Fibroblast of upper back skin (primary cell): ENCODE measurements around the gene TUFT1.
"Not testable (repeated sequence)": the region's sequence is repeated elsewhere in the genome, so short reads cannot be mapped to it uniquely, and the experiment has no call there.

Experiments used
- DNase-seq: peaks from one replicate; pipeline ENCODE4 v3.0.0-alpha.2; 2013

TUFT1 gene

GRCh38 chr1:151512801-151513625, 27.1 kb upstream of the TUFT1 start:
- no peak for DNase-seq

DNA sequence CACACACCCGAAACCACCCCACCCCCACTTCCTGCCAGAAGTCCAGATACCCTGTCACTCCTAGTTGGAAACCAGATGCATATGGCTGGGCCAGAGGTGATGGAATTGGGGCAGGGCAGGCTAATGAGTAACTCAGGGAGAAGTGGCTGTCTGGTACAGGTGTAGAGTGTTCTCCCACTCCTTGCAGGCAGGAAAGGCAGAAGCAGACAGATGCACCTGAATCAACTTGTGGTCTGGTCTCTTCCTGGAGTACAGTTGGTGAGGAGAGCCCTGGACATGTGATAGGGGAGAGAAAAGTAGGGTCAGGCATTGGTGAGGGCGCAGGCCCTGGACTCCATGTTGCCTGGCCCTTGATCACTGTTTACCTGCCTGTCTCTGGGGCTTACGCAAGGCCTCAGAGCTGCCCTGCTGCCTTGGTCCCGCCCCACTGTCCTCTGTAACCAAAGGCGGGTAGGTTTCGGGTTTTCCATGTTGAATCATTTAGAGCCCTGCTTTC, 26.4 kb upstream of the TUFT1 start:
- no peak for DNase-seq

GRCh38 chr1:151514366-151514765, 25.7 kb upstream of the TUFT1 start:
- no peak for DNase-seq

DNA sequence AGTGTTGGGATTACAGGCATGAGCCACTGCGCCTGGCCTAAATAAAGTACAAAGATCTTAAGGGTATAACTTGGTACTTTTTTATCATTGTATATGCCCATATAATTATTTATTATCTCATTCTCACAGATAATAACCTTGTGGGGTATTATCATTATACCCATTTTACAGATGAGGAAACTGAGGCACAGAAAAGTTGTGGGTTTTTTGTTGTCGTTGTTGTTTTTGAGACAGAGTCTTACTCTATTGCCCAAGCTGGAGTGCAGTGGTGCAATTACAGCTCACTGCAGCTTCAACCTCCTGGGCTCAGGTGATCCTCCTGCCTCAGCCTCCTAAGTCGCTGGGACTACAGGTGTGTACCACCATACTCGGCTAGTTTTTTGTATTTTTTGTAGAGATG, 24.8 kb upstream of the TUFT1 start:
- DNase-seq: no peak

DNA sequence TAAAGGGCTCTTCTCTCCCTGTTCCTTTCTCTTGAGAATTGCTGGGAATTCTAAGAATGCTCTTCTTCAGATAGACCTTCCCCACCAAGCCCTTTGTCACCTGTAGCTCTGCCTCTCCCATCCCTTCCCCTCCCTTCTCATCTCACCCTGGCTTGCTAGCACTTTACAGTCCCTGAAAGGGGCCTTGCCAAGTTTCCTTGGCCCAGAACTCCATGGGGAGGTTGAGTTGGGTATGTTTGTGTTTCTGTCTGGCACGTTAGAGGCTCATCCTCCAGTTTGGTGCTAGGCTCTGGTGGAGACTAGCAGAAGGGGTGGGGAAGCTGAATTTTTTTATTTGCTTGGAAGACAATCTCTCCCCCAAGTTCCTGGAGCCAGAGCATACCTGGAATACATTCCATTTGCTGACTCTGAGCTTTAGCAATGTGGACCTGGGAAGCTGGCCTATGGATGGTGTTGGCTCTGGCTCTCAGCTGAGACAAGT, 24.0 kb upstream of the TUFT1 start:
- no peak for DNase-seq

DNA sequence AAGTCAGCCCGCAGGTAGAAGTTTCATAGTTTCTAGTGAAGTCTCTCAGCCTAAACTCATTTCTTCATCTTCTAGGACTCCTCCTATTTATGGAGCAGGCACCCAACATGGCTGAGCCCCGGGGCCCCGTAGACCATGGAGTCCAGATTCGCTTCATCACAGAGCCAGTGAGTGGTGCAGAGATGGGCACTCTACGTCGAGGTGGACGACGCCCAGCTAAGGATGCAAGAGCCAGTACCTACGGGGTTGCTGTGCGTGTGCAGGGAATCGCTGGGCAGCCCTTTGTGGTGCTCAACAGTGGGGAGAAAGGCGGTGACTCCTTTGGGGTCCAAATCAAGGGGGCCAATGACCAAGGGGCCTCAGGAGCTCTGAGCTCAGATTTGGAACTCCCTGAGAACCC, 21.7 kb upstream of the TUFT1 start:
- DNase-seq: no peak

- no peak for DNase-seq
Observed at GRCh38 chr1:151518936-151519335, 21.2 kb upstream of the TUFT1 start.

DNA sequence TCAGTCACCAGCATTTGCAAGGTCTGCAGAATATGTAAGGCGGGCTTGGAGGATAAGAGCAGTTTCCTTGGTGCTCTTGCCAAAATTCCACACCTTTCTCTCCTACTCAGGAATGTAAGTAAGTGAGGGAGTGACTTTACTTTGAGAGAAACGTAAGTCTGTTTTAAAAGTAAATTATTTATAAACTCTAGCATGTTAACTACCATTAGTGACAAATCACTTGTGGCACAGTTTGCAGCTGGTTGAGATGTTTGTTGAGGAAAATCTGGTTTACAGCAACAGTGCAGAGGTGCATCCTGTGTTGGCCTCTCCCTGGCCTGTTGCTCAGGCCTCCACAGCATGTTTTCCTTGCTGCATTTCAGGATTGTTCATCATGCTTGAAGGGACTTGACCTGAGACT, 20.4 kb upstream of the TUFT1 start:
- DNase-seq: no peak

GRCh38 chr1:151520359-151520758, 19.8 kb upstream of the TUFT1 start:
- DNase-seq: no peak

- not testable (repeated sequence) for DNase-seq
Observed at GRCh38 chr1:151522427-151522826, 17.7 kb upstream of the TUFT1 start.

DNA sequence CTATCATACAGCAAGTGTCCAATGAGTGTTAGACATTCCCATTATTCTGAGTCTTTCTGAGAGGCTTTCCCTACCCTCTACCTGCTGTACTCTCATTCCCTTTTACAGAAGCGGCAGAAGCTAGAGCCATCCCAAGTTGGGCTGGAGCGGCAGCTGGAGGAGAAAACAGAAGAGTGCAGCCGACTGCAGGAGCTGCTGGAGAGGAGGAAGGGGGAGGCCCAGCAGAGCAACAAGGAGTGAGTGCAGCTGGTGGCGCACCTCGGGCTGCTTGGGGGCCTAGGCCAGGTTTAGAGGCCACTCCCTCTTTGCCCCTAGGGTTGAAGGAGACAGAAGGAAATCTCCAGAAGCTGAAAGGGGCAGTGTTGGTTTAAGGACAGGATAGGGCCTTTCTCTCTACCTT, 16.8 kb upstream of the TUFT1 start:
- DNase-seq: no peak

DNA sequence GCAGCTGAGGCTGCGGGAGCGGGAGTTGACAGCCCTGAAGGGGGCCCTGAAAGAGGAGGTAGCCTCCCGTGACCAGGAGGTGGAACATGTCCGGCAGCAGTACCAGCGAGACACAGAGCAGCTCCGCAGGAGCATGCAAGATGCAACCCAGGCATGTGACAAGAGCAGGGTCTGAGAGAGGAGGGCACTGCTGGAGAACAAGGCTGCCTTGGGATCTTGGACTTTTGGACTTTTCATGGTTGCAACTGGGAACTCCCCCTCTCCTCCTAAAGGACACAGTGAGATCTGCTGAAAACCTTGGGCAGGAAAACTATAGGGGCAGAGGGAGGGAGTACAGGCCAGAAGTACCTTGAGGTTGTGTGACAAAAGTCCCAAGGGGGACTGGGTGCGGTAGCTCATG, 15.4 kb upstream of the TUFT1 start:
- DNase-seq: no peak

- DNase-seq: no peak
Observed at GRCh38 chr1:151526735-151527525, 13.2 kb upstream of the TUFT1 start.

- no peak for DNase-seq
Observed at GRCh38 chr1:151529211-151529702, 10.9 kb upstream of the TUFT1 start.

- no peak for DNase-seq
Observed at GRCh38 chr1:151529781-151530180, 10.3 kb upstream of the TUFT1 start.

GRCh38 chr1:151530461-151530860, 9.6 kb upstream of the TUFT1 start:
- no peak for DNase-seq

- DNase-seq: no peak
Observed at GRCh38 chr1:151533870-151534269, 6.2 kb upstream of the TUFT1 start.

GRCh38 chr1:151534662-151535278, 5.3 kb upstream of the TUFT1 start:
- DNase-seq: peak; percentile 73

DNA sequence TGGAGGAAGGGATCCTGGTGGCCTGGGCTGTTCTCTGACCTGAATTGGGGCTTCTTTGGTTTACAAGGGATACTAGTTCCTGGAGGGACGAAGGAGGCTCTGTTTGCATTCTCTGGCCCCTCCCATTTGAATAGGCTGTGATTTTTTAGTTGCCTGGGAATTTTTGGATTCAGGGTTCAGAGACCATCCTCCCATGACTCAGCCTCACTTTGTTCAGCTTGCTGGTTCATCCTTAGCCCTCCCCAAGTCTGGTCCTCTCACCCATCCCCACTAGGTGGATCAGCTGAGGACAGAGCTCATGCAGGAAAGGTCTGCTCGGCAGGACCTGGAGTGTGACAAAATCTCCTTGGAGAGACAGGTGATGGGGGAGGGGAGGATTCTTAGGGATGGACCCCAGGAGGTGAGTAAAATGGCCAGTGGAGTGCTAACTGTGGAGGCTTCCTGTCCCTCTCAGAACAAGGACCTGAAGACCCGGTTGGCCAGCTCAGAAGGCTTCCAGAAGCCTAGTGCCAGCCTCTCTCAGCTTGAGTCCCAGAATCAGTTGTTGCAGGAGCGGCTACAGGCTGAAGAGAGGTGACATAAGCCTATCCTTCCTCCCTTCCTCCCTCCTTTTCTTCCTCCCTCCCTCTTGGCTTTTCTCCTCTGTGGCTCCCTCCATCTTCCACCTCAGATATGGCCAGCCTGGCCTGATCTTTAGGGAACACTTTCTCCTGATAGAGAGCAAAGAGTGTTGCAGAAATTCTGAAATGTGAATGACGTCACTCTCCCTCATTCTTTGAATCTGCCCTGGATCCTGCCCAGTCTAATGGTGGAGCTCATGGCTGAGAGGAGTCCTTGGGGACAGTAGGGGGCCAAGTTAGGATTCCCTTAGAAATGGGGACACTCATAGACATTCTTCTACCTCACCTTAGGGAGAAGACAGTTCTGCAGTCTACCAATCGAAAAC, 4.5 kb upstream of the TUFT1 start:
- peak; percentile 48 for DNase-seq

GRCh38 chr1:151536499-151536898, 3.6 kb upstream of the TUFT1 start:
- no peak for DNase-seq

DNA sequence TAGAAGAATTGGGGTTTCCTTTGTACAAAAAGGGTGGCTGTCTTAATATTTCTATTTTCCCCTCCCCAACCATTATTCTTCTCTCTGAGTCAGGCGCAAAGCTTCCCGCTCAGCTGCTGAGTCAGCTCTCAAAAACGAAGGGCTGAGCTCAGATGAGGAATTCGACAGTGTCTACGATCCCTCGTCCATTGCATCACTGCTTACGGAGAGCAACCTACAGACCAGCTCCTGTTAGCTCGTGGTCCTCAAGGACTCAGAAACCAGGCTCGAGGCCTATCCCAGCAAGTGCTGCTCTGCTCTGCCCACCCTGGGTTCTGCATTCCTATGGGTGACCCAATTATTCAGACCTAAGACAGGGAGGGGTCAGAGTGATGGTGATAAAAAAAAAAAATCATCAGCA, 3.0 kb upstream of the TUFT1 start:
- DNase-seq: peak; percentile 98
